GM23248 (cell line): ENCODE measurements around the gene FJX1. TPM values are rescaled to one million over a fixed set of nuclear protein-coding genes. Genes with fewer than 3 reads are reported as not detected.

ENCODE experiments used
- DNase-seq: peaks from one replicate; pipeline ENCODE4 v3.0.0-alpha.2; 2015
- H2AFZ ChIP-seq: fragments of 200-600 bp; sonication (generic); 2 replicates; pipeline ENCODE4 v1.6.1; 2016; ENCODE audit warnings: antibody characterized with exemption
- H3F3A ChIP-seq: fragments of 200-600 bp; sonication (generic); 2 replicates; pipeline ENCODE4 v1.6.1; 2016; ENCODE audit warnings: mild to moderate bottlenecking, antibody characterized with exemption, mixed run types; ENCODE audit not compliant: insufficient read depth
- H3K27ac ChIP-seq: fragments of 200-600 bp; sonication (generic); 2 replicates; pipeline ENCODE4 v1.5.1; 2016; ENCODE audit warnings: mild to moderate bottlenecking
- H3K27me3 ChIP-seq: fragments of 200-600 bp; sonication (generic); replicated peaks from 2 replicates; pipeline ENCODE4 v1.6.1; 2016; ENCODE audit warnings: mild to moderate bottlenecking; ENCODE audit not compliant: insufficient read depth
- H3K36me3 ChIP-seq: fragments of 200-600 bp; sonication (generic); 2 replicates; pipeline ENCODE4 v1.6.1; 2016; ENCODE audit warnings: low read depth, mild to moderate bottlenecking
- H3K4me1 ChIP-seq: fragments of 200-600 bp; sonication (generic); 2 replicates; pipeline ENCODE4 v1.6.1; 2016; ENCODE audit warnings: mild to moderate bottlenecking; ENCODE audit not compliant: insufficient read depth
- H3K4me2 ChIP-seq: fragments of 200-600 bp; sonication (generic); one replicate; pipeline ENCODE4 v1.6.1; 2016; ENCODE audit warnings: mild to moderate bottlenecking; ENCODE audit not compliant: unreplicated experiment
- H3K4me3 ChIP-seq: fragments of 200-600 bp; sonication (generic); 2 replicates; pipeline ENCODE4 v1.5.1; 2016; ENCODE audit warnings: mild to moderate bottlenecking
- H3K79me2 ChIP-seq: fragments of 200-600 bp; sonication (generic); 2 replicates; pipeline ENCODE4 v1.6.1; 2016; ENCODE audit warnings: mild to moderate bottlenecking; ENCODE audit not compliant: insufficient read depth
- H3K9ac ChIP-seq: fragments of 200-600 bp; sonication (generic); 2 replicates; pipeline ENCODE4 v1.6.1; 2016; ENCODE audit warnings: mild to moderate bottlenecking
- H3K9me2 ChIP-seq: fragments of 200-600 bp; sonication (generic); 2 replicates; pipeline ENCODE4 v1.6.1; 2016; ENCODE audit warnings: mixed run types, mild to moderate bottlenecking, moderate library complexity; ENCODE audit not compliant: insufficient read depth
- H3K9me3 ChIP-seq: fragments of 200-600 bp; sonication (generic); one replicate; pipeline ENCODE4 v1.6.1; 2017; ENCODE audit warnings: low read depth
- H4K20me1 ChIP-seq: fragments of 200-600 bp; sonication (generic); 2 replicates; pipeline ENCODE4 v1.6.0; 2016; ENCODE audit not compliant: insufficient read depth
- EZH2 ChIP-seq: fragments of 200-600 bp; sonication (generic); IDR thresholded peaks from 2 replicates; pipeline ENCODE4 v1.6.1; 2018; ENCODE audit warnings: antibody characterized with exemption, mild to moderate bottlenecking; ENCODE audit not compliant: insufficient read depth, poor library complexity, severe bottlenecking
- EZH2phosphoT487 ChIP-seq: fragments of 200-600 bp; sonication (generic); IDR thresholded peaks from 2 replicates; pipeline ENCODE4 v1.6.1; 2018; ENCODE audit warnings: antibody characterized with exemption, moderate library complexity, mild to moderate bottlenecking, low read depth; ENCODE audit not compliant: insufficient read depth
- WGBS, 2 experiments: methylation state at CpG; one replicate each; pipeline ENCODE4 v1.1.6; 2015 to 2017; ENCODE audit warnings: low lambda C conversion rate in 2 of 2, low coverage in 1 of 2; ENCODE audit errors: missing lambda C conversion rate in 2 of 2; 5-methylcytosine and 5-hydroxymethylcytosine counted together
- in situ Hi-C: fragments of 300-500 bp; cut with MboI; formaldehyde crosslinking; loops from 2 replicates; pipeline ENCODE4 v1.15.0; 2020
- polyA plus RNA-seq: library from polyadenylated mRNA; unstranded; fragments of >200 nt; fragmentation: Nextera tagmentation; extraction: Ambion mirVana; gene quantifications from 2 replicates; pipeline ENCODE4 v1.2.1, GENCODE V29; 2016
- total RNA-seq: library from RNA; depleted of rRNA; stranded (reverse); fragments of >200 nt; shearing (Covaris generic); gene quantifications from 2 replicates; pipeline ENCODE4 v1.2.3, GENCODE V29; 2014

FJX1 gene
- total and polyA plus RNA-seq, 2 experiments from 2014 or later: 12.4 to 37.0 TPM

GRCh38 chr11:35622070-35622469, 3.8 kb downstream of the FJX1 start:
- DNase-seq: peak; percentile 81
- TF ChIP-seq EZH2: no peak
- no peak for TF ChIP-seq EZH2phosphoT487
- Histone ChIP-seq H3K9ac (no peak overlapping the region), H3K4me2 (peak overlapping the region; percentile 43), H4K20me1 (no peaks in the 10 kb centered on the region), H3K79me2 (peaks cover 19% of the 10 kb centered on the region), H3K9me3 (no peaks in the 10 kb centered on the region), H3K27ac (peak overlapping the region; percentile 19; the same call in 1 of the 2 replicates), H3K27me3 (no peaks in the 10 kb centered on the region), H3K4me3 (peak overlapping the region; percentile 26; the same call in 1 of the 2 replicates), H3K36me3 (no peaks in the 10 kb centered on the region), H3K9me2 (no peaks in the 10 kb centered on the region), H3K4me1 (peaks cover 40% of the 10 kb centered on the region), H2AFZ (no peak overlapping the region), H3F3A (peaks cover 38% of the 10 kb centered on the region)
- in situ Hi-C loops: loop anchor here (25.0 kb wide), 1 partner anchor 515 kb away; no protein-coding TSS in a partner anchor
- 19 to 25% methylated on average over 3 of the region's 3 CpGs for WGBS, 2 experiments

GRCh38 chr11:35623621-35624168, 5.4 kb downstream of the FJX1 start:
- no peak for TF ChIP-seq EZH2
- no peak for TF ChIP-seq EZH2phosphoT487
- H3K9ac ChIP-seq: no peak overlapping the region

DNA sequence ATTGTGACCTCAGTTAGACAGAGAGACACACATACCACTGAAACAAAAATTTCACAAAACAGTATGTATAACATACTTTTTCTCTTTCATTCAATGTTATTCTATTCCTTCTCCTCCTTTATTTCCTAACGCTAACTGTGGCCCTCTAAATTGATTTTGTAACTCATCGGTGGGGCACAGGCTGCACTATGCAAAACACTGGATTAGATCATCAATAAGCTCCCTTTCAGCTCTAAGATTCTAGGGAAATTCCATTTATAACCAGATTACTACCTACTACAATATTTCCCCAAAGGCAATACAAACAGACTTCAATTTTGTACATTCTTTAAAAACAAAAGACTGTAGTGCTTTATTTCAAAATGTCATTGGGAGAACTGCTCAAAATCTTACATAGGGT, 6.1 kb downstream of the FJX1 start:
- Histone ChIP-seq H3K27ac (no peak overlapping the region), H3F3A (peaks cover 36% of the 10 kb centered on the region), H4K20me1 (no peaks in the 10 kb centered on the region), H3K9me2 (no peaks in the 10 kb centered on the region), H3K27me3 (no peaks in the 10 kb centered on the region), H3K4me2 (no peak overlapping the region), H3K4me3 (no peak overlapping the region), H3K4me1 (peaks cover 42% of the 10 kb centered on the region), H3K79me2 (peaks cover 17% of the 10 kb centered on the region), H3K9me3 (no peaks in the 10 kb centered on the region), H3K9ac (no peak overlapping the region), H2AFZ (no peak overlapping the region), H3K36me3 (no peaks in the 10 kb centered on the region)
- in situ Hi-C loops: loop anchor here (25.0 kb wide), 1 partner anchor 513 kb away; no protein-coding TSS in a partner anchor
- no peak for TF ChIP-seq EZH2
- no peak for TF ChIP-seq EZH2phosphoT487
- WGBS, 2 experiments: 89 to 90% methylated on average over 2 of the region's 2 CpGs
- DNase-seq: no peak

More at GRCh38 chr11:35623621-35624168, 5.4 kb downstream of the FJX1 start:
- no peak overlapping the region for H3K27ac ChIP-seq
- peaks cover 34% of the 10 kb centered on the region for H3F3A ChIP-seq
- H3K9me3 ChIP-seq: no peaks in the 10 kb centered on the region
- no peak overlapping the region for H3K4me2 ChIP-seq
- H3K36me3 ChIP-seq: no peaks in the 10 kb centered on the region
- H3K9me2 ChIP-seq: no peaks in the 10 kb centered on the region
- H4K20me1 ChIP-seq: no peaks in the 10 kb centered on the region
- in situ Hi-C loops: loop anchor here (25.0 kb wide), 1 partner anchor 514 kb away; no protein-coding TSS in a partner anchor
- no peaks in the 10 kb centered on the region for H3K27me3 ChIP-seq
- H3K4me1 ChIP-seq: peaks cover 39% of the 10 kb centered on the region
- H3K4me3 ChIP-seq: no peak overlapping the region
- WGBS, 2 experiments: 92 to 94% methylated on average over 8 of the region's 8 CpGs
- peak; percentile 30 for DNase-seq
- no peak overlapping the region for H2AFZ ChIP-seq
- H3K79me2 ChIP-seq: peaks cover 19% of the 10 kb centered on the region

GRCh38 chr11:35624781-35625180, 6.5 kb downstream of the FJX1 start:
- Histone ChIP-seq H3K36me3 (no peaks in the 10 kb centered on the region), H3K79me2 (peaks cover 12% of the 10 kb centered on the region), H3K9me3 (no peaks in the 10 kb centered on the region), H3K4me2 (no peak overlapping the region), H3K27ac (no peak overlapping the region), H3K4me1 (peaks cover 46% of the 10 kb centered on the region), H3K27me3 (no peaks in the 10 kb centered on the region), H3K9me2 (no peaks in the 10 kb centered on the region), H3K9ac (no peak overlapping the region), H3K4me3 (no peak overlapping the region), H3F3A (peaks cover 41% of the 10 kb centered on the region), H2AFZ (no peak overlapping the region), H4K20me1 (no peaks in the 10 kb centered on the region)
- in situ Hi-C loops: loop anchor here (25.0 kb wide), 1 partner anchor 513 kb away; no protein-coding TSS in a partner anchor
- no peak for DNase-seq
- TF ChIP-seq EZH2phosphoT487 (no peak), EZH2 (no peak)
